HT-29 (cell line): ENCODE results near the gene SYNPO. TPM values are rescaled to one million over a fixed set of nuclear protein-coding genes. Genes with fewer than 3 reads are reported as not detected.

ENCODE experiments used
- DNase-seq: peaks from one replicate; pipeline ENCODE4 v3.0.0-alpha.2; 2015; ENCODE audit warnings: low spot score
- total RNA-seq: library from RNA; depleted of rRNA; stranded (reverse); fragments of >200 nt; shearing (Covaris generic); gene quantifications from 2 replicates; pipeline ENCODE4 v1.2.3, GENCODE V29; 2014

SYNPO gene
- total RNA-seq, 1 experiment from 2014 or later = 0.56 TPM

GRCh38 chr5:150606476-150606875 lies 34.0 kb upstream of the SYNPO start:
- DNase-seq = no peak

GRCh38 chr5:150607105-150607504 lies 33.4 kb upstream of the SYNPO start:
- no peak for DNase-seq

GRCh38 chr5:150607991-150608390 lies 32.5 kb upstream of the SYNPO start:
- DNase-seq = no peak

- no peak for DNase-seq
Observed at GRCh38 chr5:150608991-150609390, 31.5 kb upstream of the SYNPO start.

- DNase-seq = no peak
Observed at GRCh38 chr5:150609843-150610584, 30.4 kb upstream of the SYNPO start.

GRCh38 chr5:150611026-150611425 lies 29.4 kb upstream of the SYNPO start:
- no peak for DNase-seq

GRCh38 chr5:150612405-150612804 lies 28.1 kb upstream of the SYNPO start:
- DNase-seq = no peak

- no peak for DNase-seq
Observed at GRCh38 chr5:150612905-150613670, 27.4 kb upstream of the SYNPO start.

GRCh38 chr5:150613991-150614660 lies 26.3 kb upstream of the SYNPO start:
- DNase-seq = no peak

- DNase-seq = no peak
Observed at GRCh38 chr5:150614661-150615060, 25.8 kb upstream of the SYNPO start.

GRCh38 chr5:150615141-150615699 lies 25.2 kb upstream of the SYNPO start:
- peak; percentile 13 for DNase-seq

GRCh38 chr5:150616024-150616470 lies 24.4 kb upstream of the SYNPO start:
- peak; percentile 32 for DNase-seq

- no peak for DNase-seq
Observed at GRCh38 chr5:150616506-150616905, 24.0 kb upstream of the SYNPO start.

GRCh38 chr5:150618163-150618562 lies 22.3 kb upstream of the SYNPO start:
- no peak for DNase-seq

GRCh38 chr5:150618588-150619281 lies 21.7 kb upstream of the SYNPO start:
- no peak for DNase-seq

- no peak for DNase-seq
Observed at GRCh38 chr5:150619359-150620230, 20.9 kb upstream of the SYNPO start.

- DNase-seq = no peak
Observed at GRCh38 chr5:150621301-150621700, 19.2 kb upstream of the SYNPO start.

GRCh38 chr5:150622157-150622556 lies 18.3 kb upstream of the SYNPO start:
- DNase-seq = no peak

GRCh38 chr5:150623152-150623877 lies 17.1 kb upstream of the SYNPO start:
- DNase-seq = no peak

- no peak for DNase-seq
Observed at GRCh38 chr5:150623878-150624216, 16.6 kb upstream of the SYNPO start.
